ENCODE measurements around the gene GRIA1. TPM values are rescaled to one million over a fixed set of nuclear protein-coding genes. Genes with fewer than 3 reads are reported as not detected.

GRIA1 gene
- total RNA-seq, 1 donor from 2014 or later: not detected

DNA sequence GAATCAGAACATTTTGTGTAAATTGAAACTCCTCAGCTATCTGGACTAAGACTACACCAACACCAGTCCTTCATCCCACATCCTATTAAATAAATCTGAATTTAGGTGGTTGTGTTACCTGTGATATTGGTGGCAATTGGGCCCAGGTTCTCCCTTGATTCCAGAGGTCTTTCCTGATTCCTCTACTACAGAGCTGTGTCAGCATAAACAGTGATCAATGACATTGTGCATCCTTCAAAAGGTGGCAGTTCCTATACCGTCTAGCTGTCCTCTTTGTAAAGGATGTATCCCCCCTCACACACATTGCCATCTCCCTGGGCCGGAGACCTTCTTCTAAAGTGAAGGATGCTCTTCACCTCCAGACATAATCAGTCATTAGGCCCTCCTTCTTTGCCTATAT lies 309.0 kb downstream of the GRIA1 start:
- DNase-seq: no peak
- Mint-ChIP-seq H3K9me3 (ENCODE audit: unreplicated experiment) (peaks cover 1% of the 10 kb centered on the region), H3K27ac (ENCODE audit: unreplicated experiment) (no peak overlapping the region), H3K4me3 (ENCODE audit: unreplicated experiment) (no peak overlapping the region), H3K27me3 (ENCODE audit: unreplicated experiment) (peaks cover 6% of the 10 kb centered on the region), H3K4me1 (ENCODE audit: low read depth, unreplicated experiment) (peaks cover 2% of the 10 kb centered on the region), H3K36me3 (ENCODE audit: unreplicated experiment) (no peaks in the 10 kb centered on the region)
- no peak for TF ChIP-seq CTCF (IDR thresholded peaks at IDR 0.05; ENCODE audit: partially characterized antibody, unreplicated experiment)

DNA sequence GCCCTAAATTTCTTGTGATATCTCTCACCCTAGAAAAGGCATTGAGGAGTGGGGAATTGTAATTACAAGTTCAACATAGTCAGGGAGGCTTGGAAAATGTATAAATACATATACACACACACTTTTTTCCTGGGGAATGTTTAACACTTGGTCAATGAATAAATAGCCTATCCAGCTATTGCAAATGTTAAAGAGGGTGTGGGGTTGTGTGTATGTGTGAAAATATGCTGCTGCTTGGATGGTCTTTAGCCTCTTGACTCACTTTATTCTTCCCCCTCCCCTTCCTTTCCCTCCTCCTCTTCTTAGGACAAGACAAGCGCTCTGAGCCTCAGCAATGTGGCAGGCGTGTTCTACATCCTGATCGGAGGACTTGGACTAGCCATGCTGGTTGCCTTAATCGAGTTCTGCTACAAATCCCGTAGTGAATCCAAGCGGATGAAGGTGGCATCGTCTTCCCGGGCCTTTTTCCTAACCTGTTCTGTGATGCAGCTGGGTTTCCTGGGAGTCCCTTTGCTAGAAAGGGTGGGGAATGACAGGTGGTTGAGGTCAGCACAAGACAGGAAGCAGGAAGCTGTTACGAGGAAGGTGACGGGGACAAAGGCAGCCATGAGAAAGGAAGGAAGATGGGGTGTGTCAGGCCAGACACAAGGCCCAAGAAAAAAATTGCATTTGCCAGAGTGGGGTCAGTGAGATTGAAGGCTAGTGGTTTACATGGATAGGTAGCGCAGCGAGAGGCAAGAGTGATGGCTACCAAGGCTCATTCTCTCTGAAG lies 311.8 kb downstream of the GRIA1 start:
- Mint-ChIP-seq H3K27ac (ENCODE audit: unreplicated experiment) (no peak overlapping the region), H3K9me3 (ENCODE audit: unreplicated experiment) (peaks cover 1% of the 10 kb centered on the region)

GRCh38 chr5:153807801-153808200 lies 317.3 kb downstream of the GRIA1 start:
- Mint-ChIP-seq H3K4me1 (ENCODE audit: low read depth, unreplicated experiment) (no peaks in the 10 kb centered on the region), H3K9me3 (ENCODE audit: unreplicated experiment) (no peaks in the 10 kb centered on the region), H3K27me3 (ENCODE audit: unreplicated experiment) (peaks cover 6% of the 10 kb centered on the region), H3K4me3 (ENCODE audit: unreplicated experiment) (no peak overlapping the region), H3K36me3 (ENCODE audit: unreplicated experiment) (no peaks in the 10 kb centered on the region), H3K27ac (ENCODE audit: unreplicated experiment) (no peak overlapping the region)
- TF ChIP-seq CTCF (IDR thresholded peaks at IDR 0.05; ENCODE audit: partially characterized antibody, unreplicated experiment): no peak
- DNase-seq: no peak

More for the DNA sequence above, 311.8 kb downstream of the GRIA1 start:
- no peak overlapping the region for H3K4me3 Mint-ChIP-seq (ENCODE audit: unreplicated experiment)
- no peaks in the 10 kb centered on the region for H3K4me1 Mint-ChIP-seq (ENCODE audit: low read depth, unreplicated experiment)
- H3K36me3 Mint-ChIP-seq (ENCODE audit: unreplicated experiment): no peaks in the 10 kb centered on the region
- TF ChIP-seq CTCF (IDR thresholded peaks at IDR 0.05; ENCODE audit: partially characterized antibody, unreplicated experiment): no peak
- H3K27me3 Mint-ChIP-seq (ENCODE audit: unreplicated experiment): peaks cover 6% of the 10 kb centered on the region
- no peak for DNase-seq

DNA sequence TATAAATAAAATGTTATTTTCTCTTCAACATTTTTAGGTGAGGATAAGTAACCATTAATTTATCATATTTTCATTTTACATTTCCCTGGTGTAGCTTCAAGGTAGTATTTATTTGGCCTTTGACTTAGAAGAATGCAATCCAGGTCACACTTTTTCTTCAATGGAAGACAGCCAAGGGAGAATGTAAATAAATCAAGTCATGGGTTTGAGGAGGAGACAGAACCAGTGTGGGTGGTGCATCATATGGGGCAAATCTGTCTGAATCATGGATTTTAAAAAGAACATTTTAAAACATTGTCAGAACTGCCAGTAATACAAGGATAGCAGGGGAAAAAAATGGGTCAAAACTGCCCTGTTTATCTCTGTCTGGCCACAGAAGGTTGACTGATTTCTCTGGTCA lies 318.7 kb downstream of the GRIA1 start:
- Mint-ChIP-seq H3K4me3 (ENCODE audit: unreplicated experiment) (no peak overlapping the region), H3K36me3 (ENCODE audit: unreplicated experiment) (no peaks in the 10 kb centered on the region), H3K27me3 (ENCODE audit: unreplicated experiment) (peaks cover 1% of the 10 kb centered on the region), H3K4me1 (ENCODE audit: low read depth, unreplicated experiment) (no peaks in the 10 kb centered on the region), H3K9me3 (ENCODE audit: unreplicated experiment) (no peaks in the 10 kb centered on the region), H3K27ac (ENCODE audit: unreplicated experiment) (no peak overlapping the region)
- no peak for DNase-seq
- TF ChIP-seq CTCF (IDR thresholded peaks at IDR 0.05; ENCODE audit: partially characterized antibody, unreplicated experiment): no peak

- no peak overlapping the region for H3K4me3 Mint-ChIP-seq (ENCODE audit: unreplicated experiment)
- DNase-seq: no peak
- H3K4me1 Mint-ChIP-seq (ENCODE audit: low read depth, unreplicated experiment): no peaks in the 10 kb centered on the region
- H3K27ac Mint-ChIP-seq (ENCODE audit: unreplicated experiment): no peak overlapping the region
- H3K9me3 Mint-ChIP-seq (ENCODE audit: unreplicated experiment): no peaks in the 10 kb centered on the region
- no peaks in the 10 kb centered on the region for H3K36me3 Mint-ChIP-seq (ENCODE audit: unreplicated experiment)
- TF ChIP-seq CTCF (IDR thresholded peaks at IDR 0.05; ENCODE audit: partially characterized antibody, unreplicated experiment): no peak
- H3K27me3 Mint-ChIP-seq (ENCODE audit: unreplicated experiment): no peaks in the 10 kb centered on the region
These were observed 323.4 kb downstream of the GRIA1 start for GRCh38 chr5:153813901-153814300.
